Forelimb muscle (tissue), 1 donor: ENCODE measurements around the gene HELZ. TPM values are rescaled to one million over a fixed set of nuclear protein-coding genes. Genes with fewer than 3 reads are reported as not detected.

Source experiments
- DNase-seq: peaks from one replicate; pipeline ENCODE4 v3.0.0-alpha.2; 2013; ENCODE audit warnings: low read depth
- polyA plus RNA-seq: library from polyadenylated mRNA; unstranded; fragments of 120-200 nt; gene quantifications from one replicate; pipeline ENCODE4 v1.2.1, GENCODE V29; 2013; ENCODE audit not compliant: insufficient read length

HELZ gene
- polyA plus RNA-seq, 1 donor: 20.6 TPM

DNA sequence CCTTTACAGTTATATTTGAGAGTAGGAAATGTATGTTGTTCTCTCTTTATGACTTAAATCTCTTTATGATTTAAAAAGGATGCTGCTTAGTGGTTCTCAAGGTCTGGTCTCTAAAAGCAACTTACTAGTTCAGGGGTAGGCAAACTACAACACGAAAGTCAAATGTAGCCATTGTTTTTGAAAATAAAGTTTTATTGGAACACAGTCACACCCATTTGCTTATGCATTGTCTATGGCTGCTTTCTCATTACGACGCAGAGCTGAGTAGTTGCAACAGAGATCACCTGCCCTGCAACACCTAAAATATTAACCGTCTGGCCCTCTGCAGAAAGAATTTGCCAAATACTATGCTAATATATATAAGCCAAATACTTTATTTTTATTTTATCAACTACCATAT is 58.2 kb downstream of the HELZ start:
- no peak for DNase-seq

DNA sequence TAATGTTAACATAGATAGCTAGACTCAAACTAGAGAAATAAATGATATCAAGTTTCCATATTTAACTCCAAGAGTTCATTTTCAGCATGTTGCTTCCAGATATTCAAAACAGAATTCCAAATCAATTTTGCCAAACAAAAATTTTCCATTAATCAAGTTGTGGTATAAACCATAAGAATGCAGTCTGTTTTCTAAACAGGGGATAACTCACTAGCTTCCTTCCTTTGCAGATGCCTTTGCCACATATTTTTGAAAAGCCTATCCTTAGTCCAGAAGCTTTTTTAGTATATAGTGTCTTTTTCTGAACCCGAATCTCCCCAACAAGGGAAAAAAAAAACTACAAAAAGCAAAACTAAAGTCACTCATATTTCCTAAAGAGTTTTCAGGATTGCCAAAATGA is 61.5 kb downstream of the HELZ start:
- no peak for DNase-seq

DNA sequence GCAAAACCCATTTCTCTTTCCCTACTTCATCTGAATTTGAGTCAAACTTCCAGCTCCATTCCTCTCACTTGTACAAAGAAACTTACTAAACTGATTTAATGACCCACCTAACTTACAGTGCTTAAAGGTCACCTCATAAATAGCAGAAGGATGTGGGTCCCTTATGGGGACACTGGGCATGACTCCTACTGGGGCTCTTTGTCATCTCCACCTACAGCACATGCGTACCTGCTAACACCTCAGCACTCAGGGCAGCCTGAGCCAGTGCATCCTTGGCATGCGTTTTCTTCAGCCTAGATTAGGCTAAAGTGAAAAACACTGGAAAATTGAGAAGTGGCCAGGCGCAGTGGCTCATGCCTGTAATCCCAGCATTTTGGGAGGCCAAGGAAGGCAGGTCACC is 63.2 kb downstream of the HELZ start:
- no peak for DNase-seq

DNA sequence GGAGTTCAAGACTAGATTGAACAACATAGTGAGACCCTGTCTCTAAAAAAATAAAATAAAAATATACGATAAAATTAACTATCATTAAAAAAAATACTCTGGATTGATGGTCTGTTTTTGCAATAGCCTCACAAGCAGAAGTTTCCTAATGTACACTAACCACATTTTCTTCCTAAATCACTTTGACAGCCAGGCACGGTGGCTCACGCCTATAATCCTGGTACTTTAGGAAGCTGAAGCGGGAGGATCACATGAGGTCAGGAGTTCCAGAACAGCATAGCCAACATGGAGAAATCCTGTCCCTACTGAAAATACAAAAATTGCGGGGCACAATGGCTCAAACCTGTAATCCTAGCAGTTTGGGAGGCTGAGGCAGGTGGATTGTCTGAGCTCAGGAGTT is 64.7 kb downstream of the HELZ start:
- DNase-seq: no peak

DNA sequence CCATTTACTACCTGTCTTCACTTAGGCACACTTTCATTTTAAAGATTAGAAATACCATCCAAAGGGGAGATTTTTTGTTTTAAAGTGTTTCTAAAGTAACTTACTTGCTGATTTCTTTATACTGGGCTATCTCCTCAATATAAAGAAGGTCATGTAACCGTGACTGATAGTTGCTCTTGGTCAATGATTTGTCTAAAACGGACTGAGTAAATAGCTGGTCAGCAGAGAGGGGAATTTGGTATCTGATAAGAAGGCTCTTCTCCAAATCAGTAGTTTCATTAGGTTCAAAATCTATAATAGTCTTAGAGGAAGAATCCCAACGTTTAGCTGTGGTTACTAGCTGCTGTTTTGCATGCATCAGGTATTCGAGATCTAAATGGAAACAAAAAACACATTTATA is 66.4 kb downstream of the HELZ start:
- no peak for DNase-seq

DNA sequence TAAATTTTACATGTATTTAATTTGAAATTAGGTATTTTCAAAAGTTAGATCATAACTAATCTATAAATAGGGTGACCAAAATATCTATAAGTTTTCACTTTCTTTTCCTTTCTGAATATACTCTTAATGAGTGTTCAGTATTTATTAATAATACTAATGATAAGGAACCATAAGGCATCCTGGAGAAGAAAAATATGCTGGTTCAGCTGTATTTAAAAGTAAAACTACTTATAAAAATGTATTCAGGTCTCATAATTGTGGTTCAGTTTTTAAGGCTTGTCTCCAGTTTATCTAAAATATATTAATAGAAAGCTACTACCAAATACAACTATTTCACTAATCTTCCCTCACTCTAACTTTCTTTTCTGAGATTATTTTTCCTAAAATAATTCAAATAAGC is 67.3 kb downstream of the HELZ start:
- DNase-seq: no peak

DNA sequence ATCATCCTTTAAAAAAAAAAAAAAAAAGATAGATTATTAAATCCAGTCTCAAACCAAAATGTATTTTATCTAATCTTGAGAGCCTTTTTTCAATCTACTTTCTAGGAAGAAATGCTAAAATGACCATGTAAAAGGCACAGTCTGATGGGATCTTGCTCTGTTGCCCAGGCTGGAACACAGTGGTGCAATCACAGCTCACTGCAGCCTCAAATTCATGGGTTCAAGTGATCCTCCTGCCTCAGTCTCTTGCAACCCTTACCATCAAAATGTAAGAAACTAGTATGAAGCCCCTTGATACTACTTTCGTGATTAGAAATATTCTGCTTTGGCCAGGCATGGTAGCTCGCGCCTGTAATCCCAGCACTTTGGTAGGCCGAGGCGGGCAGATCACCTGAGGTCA is 70.8 kb downstream of the HELZ start:
- DNase-seq: no peak

DNA sequence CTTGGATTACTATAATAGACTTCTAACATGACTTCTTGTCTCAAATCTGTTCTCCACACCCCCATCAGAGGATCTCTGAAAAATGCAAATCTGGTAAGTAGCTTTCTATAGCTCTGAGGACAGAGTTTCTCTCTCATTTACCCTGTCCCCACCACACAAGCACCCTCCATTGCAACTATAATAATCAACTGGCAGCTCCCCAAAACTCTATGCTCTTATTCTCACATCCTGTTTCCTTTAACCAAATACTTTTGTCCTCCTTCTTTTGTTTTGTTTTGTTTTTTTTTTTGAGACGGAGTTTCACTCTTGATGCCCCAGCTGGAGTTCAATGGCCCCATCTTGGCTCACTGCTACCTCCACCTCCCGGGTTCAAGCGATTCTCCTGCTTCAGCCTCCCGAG is 73.4 kb downstream of the HELZ start:
- DNase-seq: no peak

DNA sequence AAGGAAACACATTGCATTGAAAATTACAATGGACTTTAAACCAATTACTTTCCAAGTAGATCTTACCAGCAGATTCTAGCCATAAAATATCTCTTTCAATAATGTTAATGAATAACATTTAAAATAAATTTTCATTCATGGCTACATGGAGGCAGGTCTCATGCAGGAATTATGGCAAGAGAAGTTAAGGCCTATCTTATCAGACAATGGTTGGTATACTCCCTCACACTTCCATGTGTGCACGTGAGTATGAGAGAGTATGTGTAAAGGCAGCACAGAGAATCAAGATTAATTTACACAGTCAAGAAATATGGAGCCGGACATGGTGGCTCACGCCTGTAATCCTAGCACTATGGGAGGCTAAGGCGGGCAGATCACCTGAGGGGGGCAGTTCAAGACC is 76.5 kb downstream of the HELZ start:
- no peak for DNase-seq

DNA sequence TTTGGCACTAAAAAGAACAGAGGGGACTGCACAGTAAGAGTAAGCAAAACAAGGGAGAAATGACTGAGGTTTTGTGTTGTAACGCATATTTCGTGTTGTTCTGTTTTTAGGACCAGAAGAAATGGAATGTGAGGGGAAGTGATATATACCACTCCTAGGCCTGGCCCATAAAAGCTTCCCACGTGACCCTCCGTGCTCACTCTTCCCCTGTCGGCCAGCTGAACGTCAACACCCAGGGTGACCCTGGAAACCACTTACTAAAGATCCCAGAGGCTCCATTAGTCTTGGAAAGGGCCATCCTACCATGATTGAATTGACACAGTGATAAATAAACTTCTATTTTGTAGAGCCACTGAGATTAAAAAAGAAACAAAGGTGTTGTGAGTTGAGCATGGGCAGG is 79.8 kb downstream of the HELZ start:
- no peak for DNase-seq

DNA sequence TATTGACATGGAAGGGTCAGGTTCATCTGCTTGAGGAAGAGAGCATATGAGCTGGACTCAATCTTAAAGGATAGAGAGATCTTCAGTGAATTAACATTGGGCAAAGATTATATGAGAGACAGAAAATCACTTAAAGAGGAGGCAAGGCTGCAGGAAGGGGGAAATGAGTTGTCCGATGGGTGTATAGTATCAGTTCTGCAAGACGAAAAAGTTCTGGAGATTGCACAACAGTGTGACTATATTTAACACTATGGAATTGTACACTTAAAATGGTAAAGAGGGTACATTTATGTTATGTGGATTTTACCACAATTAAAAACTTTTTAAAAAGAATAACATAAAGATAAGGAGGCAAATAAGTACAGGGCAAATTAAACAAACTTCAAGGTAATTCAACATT is 80.7 kb downstream of the HELZ start:
- no peak for DNase-seq

DNA sequence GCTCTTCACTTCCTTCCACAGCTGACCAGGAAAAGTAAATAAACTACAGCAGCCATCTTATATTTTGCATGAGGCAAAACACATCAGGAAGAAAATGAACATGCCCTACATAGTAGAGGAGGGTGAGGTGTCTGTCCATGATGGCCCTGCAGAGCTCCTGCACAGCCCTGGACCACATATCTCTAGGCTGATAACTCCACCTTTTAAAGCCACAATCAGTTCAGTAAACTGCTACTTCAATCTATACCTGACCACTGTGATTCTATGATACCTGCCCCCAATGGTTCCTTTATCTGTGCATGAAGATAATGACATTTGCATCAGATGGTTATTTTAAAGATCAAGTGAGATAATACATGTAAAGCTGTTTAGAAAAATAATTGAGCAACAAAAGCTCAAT is 82.2 kb downstream of the HELZ start:
- no peak for DNase-seq

DNA sequence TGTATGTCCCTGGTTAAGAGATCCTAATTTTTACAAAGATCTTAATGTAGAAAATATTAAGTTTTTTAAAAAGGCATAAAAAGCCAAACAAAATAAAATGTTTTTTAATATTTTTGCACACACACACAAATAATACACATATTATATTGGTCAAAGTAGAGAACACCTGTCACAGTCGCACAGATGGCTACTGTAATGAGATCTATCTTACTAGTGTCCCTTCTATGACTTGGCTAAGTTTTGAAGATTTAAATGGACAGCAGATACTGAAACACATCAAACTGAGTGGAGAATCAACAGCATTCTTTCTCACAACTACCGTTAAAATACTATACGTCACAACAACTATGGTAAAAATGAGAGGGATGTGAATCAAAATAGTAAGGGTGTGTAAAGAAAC is 83.4 kb downstream of the HELZ start:
- DNase-seq: no peak

DNA sequence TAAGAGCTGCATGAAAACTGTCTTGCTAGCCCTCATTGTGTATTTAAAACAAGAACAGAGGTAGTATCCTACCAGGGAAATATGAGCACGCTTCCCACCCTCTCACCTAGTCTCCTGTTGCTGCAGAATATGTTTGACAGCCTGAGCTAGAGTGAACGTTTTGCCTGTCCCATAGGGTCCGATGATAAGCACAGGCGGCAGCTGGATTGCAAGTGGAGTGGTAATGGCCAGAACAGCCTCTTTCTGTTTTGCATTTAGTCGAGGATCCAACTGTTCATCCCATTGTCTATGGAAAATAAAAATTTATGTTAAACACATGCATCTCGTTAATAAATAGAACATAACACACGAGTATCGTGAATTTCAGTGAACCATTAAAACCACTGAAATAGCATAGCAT is 84.2 kb downstream of the HELZ start:
- DNase-seq: no peak

DNA sequence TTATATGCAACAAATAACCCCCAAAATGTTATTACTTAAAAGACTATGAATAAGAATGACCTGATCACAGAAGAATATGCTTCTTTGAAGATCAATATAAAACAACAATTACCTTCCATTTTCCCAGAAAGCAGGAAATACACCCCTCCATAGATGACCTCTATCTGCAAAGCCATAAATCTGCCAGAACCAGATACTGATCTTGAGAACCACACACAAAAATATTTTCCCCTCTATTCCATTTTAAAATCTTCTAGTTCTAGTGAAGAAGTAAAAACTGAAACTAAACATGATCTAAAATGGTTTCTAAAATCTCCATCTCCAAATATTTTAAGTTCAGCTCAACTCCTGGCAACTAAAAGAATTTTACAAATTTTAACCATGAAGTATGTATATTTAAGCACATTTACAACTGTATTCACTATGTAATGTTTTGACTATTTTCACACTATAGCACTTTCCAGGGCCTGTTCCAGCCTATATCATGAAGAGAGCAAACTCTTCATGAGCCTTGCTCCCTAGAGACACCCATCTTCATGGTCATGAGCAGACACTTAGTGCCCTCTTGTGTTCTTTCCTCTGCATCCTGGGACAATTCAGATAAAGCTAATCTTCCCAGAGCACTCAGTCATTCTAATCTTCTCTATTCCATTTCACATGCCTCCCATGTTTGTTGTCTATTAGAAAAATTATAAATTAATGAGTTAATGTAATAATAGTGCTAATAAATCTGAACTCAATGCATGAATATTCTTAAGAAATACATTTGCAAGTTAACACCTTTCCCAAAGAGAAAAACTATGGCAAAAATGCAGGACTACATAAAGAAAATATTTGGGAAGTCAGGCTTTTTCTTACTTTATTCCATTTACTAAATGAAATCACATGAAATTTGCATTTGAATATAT is 87.0 kb downstream of the HELZ start:
- peak; percentile 14 for DNase-seq

DNA sequence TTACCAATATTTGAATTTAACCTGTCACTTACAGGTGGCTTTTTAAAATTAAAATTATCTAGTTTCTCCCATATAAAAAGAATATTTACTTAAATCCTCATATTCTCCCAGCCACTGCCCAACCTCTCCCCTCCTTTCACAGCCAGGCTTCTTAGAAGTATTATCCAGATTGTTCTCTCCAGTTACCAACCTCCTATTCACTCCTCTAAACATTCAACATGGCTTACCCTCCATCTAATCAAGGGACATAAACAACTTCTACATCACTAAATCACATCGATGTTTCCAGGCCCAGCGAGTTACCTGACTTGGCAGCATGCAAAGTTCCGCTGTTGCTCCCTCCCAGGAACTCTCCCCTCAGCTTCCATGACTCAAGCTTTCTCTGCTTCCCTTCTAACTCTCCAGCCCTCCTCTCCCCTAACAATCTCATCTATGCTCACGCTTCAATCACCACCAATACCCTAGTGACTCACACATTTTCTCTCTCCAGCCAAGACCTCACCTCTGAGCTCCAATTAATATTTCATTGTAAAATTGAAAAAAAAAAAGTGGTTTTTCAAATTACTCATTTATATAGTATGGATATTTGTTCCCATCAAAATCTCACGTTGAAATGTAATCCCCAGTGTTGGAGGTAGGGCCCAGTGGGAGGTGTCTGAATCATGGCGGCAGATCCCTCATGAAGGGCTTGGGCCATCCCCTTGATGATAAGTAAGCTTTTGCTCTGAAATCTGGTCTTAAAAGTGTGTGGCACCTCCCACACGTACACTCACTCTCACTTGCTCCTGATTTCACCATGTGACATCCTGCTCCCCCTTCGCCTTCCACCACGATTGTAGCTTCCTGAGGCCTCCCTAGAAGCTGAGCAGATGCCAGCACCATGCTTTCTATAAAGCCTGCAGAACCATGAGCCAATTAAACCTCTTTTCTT is 88.5 kb downstream of the HELZ start:
- no peak for DNase-seq

DNA sequence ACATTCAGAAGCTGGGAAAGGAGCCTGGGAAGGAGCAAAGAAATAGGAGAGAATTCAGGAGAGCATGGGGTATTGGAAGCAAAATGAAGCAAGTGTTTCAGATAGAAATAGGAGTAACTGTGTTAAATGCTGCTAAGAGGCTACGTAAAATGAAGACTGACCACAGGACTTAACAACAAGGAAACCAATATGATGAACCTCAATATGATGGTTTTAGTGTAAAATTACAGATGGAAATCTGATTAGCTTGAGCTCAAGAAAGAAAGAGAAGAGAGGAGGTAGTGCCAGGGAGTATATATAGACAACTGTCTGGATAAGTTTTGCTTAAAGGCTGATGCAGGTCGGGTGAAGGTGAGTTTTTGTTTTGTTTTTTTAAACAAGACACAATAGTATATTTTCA is 92.2 kb downstream of the HELZ start:
- no peak for DNase-seq

DNA sequence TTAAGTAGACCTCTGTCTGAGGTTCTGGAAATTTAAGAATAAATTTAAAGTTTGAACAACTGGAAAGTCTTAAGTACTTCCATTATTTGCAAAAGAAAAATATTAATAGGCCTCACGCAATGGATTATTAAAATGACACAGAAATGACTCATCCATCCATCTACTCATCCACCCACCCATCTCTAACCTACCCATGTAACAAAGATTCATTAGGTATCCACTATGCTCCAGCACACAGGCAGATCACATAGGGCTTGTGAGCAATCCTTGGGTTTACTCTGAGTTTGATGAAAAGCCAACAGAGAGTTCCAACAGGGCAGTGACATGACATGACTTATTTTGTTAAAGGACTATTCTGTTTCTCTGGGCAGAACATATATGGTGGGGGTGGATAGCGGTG is 93.3 kb downstream of the HELZ start:
- no peak for DNase-seq

DNA sequence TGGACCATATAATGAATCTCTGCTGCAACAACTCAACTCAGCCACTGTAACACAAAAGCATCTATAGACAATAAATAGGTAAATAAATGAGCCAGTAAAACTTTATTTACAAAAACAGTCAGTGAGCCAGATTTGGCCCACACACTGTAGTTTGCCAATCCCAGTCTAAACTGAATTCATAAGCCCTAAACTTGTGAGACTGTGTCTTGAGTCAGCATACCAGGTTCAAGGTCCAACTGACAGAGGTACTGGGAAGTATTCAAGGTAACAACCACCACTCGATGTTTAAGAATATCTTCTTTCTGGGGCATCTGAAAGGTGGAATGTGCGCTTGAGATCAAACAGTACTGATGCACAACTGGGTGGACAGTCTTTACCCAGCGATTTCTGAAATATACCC is 94.2 kb downstream of the HELZ start:
- no peak for DNase-seq

DNA sequence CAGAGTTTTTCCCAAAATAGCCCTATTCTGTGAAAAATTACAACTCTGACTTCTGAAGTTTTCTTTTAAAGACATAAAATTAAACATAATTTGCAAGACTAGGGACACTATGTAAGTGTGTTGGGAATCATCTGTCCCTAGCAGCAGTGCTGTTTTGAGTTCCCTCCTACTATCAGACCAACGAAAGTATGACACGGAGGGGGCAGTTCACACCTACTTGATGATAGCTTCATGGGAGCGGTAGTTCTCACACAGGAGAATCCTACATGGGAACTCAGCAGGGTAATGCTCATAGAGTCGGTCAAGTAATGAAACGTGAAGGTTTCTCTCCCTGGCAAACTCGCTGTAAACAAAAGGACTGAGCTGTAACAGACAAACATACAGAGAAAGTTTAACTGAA is 96.6 kb downstream of the HELZ start:
- no peak for DNase-seq

DNA sequence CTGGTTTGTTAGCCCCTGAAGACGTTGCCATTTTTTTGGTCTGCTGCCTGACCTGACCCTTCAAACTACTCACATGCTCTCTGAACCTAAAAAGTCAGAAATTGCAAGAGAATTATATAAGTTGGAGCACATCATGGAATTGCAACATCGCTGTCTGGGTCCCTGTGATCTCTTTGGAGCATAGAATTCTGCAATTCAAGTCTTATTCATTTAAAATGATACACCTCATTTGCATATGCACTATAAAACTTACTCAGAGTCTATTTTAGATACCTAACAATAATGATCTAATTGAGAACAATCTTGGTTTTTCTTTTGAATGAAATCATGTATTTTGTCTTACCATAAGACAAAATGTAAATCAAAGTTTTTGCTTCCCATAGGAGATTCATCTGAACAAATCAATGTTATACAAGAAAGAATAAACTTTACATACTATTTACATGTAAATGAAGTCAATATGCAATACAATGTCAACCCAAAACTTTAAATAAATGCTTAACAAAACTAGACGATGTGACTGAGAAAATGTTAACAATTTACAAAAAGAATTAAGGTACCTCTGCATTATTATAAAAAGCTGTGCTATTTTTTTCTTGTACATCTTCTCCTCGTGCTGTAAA is 99.7 kb downstream of the HELZ start:
- DNase-seq: no peak

DNA sequence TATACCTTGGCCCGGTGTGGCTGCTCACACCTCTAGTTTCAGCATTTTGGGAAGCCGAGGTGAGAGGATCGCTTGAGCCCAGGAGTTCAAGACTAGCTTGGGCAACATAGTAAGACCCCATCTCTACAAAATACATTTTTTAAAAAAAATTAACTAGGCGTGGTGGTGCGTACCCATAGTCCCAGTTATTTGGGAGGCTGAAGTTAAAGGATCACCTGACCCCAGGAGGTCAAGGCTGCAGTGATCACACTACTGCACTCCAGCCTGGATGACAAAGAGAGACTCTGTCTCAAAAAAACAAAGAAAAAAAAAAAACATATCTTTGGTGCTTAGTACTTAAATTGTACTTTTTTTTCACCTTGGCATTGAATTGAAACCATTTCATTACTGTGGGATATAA is 101.7 kb downstream of the HELZ start:
- no peak for DNase-seq
